ENCODE measurements around the gene LSP1.

GRCh38 chr11:1876361-1877063, 23.6 kb downstream of the LSP1 start:
- TF ChIP-seq POLR2A (IDR thresholded peaks at IDR 0.05; ENCODE audit: low read depth, low read length) = no peak
- peak; percentile 25; the same call in 1 of the 2 replicates for TF ChIP-seq SMC3 (IDR thresholded peaks at IDR 0.05; ENCODE audit: low read depth, low read length)
- peak; percentile 44 for TF ChIP-seq CTCF (conservative IDR thresholded peaks at IDR 0.05; ENCODE audit: low read depth, low read length)
- TF ChIP-seq USF2 (IDR thresholded peaks at IDR 0.05; ENCODE audit: low read depth, low read length) = no peak
- TF ChIP-seq CEBPB (IDR thresholded peaks at IDR 0.05; ENCODE audit: low read depth, low read length) = no peak
- no peak for TF ChIP-seq BHLHE40 (IDR thresholded peaks at IDR 0.05; ENCODE audit: low read depth, low read length)
- TF ChIP-seq MXI1 (IDR thresholded peaks at IDR 0.05; ENCODE audit: borderline replicate concordance, low read depth, low read length) = no peak
- no peak for TF ChIP-seq RCOR1 (IDR thresholded peaks at IDR 0.05; ENCODE audit: insufficient replicate concordance, low read length)
- TF ChIP-seq RFX5 (IDR thresholded peaks at IDR 0.05; ENCODE audit: low read depth, low read length) = no peak
- TF ChIP-seq CHD1 (IDR thresholded peaks at IDR 0.05; ENCODE audit: low read depth, low read length) = no peak
